HFFc6 (cell line): Measurements from ENCODE around the gene ZDHHC5. TPM values are rescaled to one million over a fixed set of nuclear protein-coding genes. Genes with fewer than 3 reads are reported as not detected.
"Not testable (repeated sequence)": the region's sequence is repeated elsewhere in the genome, so short reads cannot be mapped to it uniquely, and the experiment has no call there.

Source experiments
- DNase-seq: peaks from one replicate; pipeline ENCODE4 v3.0.0-alpha.2; 2018
- H3K27ac Mint-ChIP-seq: 2 replicates; pipeline ENCODE4 v1.8.0; 2020; ENCODE audit warnings: mild to moderate bottlenecking, mixed read lengths
- H3K27me3 Mint-ChIP-seq: 2 replicates; pipeline ENCODE4 v1.8.0; 2021; ENCODE audit warnings: mild to moderate bottlenecking, moderate library complexity, mixed read lengths; ENCODE audit not compliant: insufficient read depth
- H3K36me3 Mint-ChIP-seq: 2 replicates; pipeline ENCODE4 v1.8.0; 2021; ENCODE audit warnings: low read depth, mixed read lengths
- H3K4me1 Mint-ChIP-seq: 2 replicates; pipeline ENCODE4 v1.8.0; 2020; ENCODE audit warnings: low read depth, mixed read lengths
- H3K4me3 Mint-ChIP-seq: 2 replicates; pipeline ENCODE4 v1.8.0; 2020; ENCODE audit warnings: mild to moderate bottlenecking, moderate library complexity, mixed read lengths
- H3K9me3 Mint-ChIP-seq: 2 replicates; pipeline ENCODE4 v1.8.0; 2020; ENCODE audit warnings: mild to moderate bottlenecking, mixed read lengths
- CTCF ChIP-seq: fragments of 200-600 bp; sonication (generic); IDR thresholded peaks from 2 replicates; pipeline ENCODE4 v1.5.0; 2021; ENCODE audit warnings: antibody characterized with exemption, mild to moderate bottlenecking
- total RNA-seq, 6 experiments: library from RNA; stranded (reverse); fragmentation: NEBNext Ultra II Directional; extraction: Animal tissue kit (Norgen Biotek cat#: 25700); gene quantifications; 2 replicates in 1 of 6; 3 replicates in 5 of 6; pipeline ENCODE4 v1.2.3, GENCODE V29; 2021

Gene ZDHHC5
- total RNA-seq, 6 experiments from 2014 or later = 67.5 to 82.1 (median 74.1) TPM

GRCh38 chr11:57698843-57699365 lies 31.0 kb downstream of the ZDHHC5 start:
- Mint-ChIP-seq H3K4me3 (no peak overlapping the region), H3K4me1 (no peaks in the 10 kb centered on the region), H3K27me3 (no peaks in the 10 kb centered on the region; the same call in 1 of the 2 replicates), H3K27ac (no peak overlapping the region), H3K9me3 (no peaks in the 10 kb centered on the region), H3K36me3 (peaks cover 25% of the 10 kb centered on the region)
- TF ChIP-seq CTCF = no peak
- no peak for DNase-seq

GRCh38 chr11:57699813-57700212 lies 31.9 kb downstream of the ZDHHC5 start:
- no peaks in the 10 kb centered on the region; the same call in 1 of the 2 replicates for H3K27me3 Mint-ChIP-seq
- no peaks in the 10 kb centered on the region for H3K9me3 Mint-ChIP-seq
- TF ChIP-seq CTCF = no peak
- no peak overlapping the region for H3K4me3 Mint-ChIP-seq
- H3K27ac Mint-ChIP-seq = no peak overlapping the region
- H3K36me3 Mint-ChIP-seq = peaks cover 32% of the 10 kb centered on the region
- DNase-seq = no peak
- H3K4me1 Mint-ChIP-seq = no peaks in the 10 kb centered on the region

- Mint-ChIP-seq H3K27me3 (no peaks in the 10 kb centered on the region; the same call in 1 of the 2 replicates), H3K4me1 (no peaks in the 10 kb centered on the region), H3K36me3 (peaks cover 35% of the 10 kb centered on the region), H3K4me3 (no peak overlapping the region), H3K27ac (peak overlapping the region; percentile 18; the same call in 1 of the 2 replicates), H3K9me3 (no peaks in the 10 kb centered on the region)
- no peak for DNase-seq
- TF ChIP-seq CTCF = peak; percentile 16; the same call in 1 of the 2 replicates
Measured at GRCh38 chr11:57700425-57700824, 32.5 kb downstream of the ZDHHC5 start.

DNA sequence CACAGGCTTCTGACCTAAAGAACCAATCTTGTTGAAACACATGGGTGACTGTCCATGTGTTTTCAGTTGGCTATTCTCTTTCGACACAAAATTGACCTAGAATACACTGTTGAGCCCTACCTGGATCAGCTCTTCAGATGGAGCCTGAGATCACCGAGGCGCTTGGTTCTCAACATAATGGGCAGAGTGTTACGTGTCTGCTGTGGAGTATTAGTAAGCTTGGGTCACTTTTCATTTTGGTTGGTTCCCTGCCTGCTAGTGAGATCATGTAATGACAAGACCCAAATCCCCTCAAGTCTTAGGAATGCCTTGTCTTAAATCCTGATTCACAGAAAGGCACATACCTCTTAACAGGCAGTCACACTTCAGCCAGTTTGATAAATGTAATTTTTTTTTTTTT lies 35.4 kb downstream of the ZDHHC5 start:
- peaks cover 29% of the 10 kb centered on the region for H3K36me3 Mint-ChIP-seq

GRCh38 chr11:57704932-57705331 lies 37.0 kb downstream of the ZDHHC5 start:
- Mint-ChIP-seq H3K36me3 (peaks cover 26% of the 10 kb centered on the region), H3K4me3 (no peak overlapping the region), H3K4me1 (peaks cover 14% of the 10 kb centered on the region), H3K9me3 (no peaks in the 10 kb centered on the region), H3K27ac (0 out of 2 replicates have a peak overlapping the region, but pooled peaks have one; percentile 12), H3K27me3 (no peaks in the 10 kb centered on the region; the same call in 1 of the 2 replicates)
- no peak for DNase-seq
- TF ChIP-seq CTCF = no peak

More for the DNA sequence above, 35.4 kb downstream of the ZDHHC5 start:
- peak overlapping the region; percentile 29; the same call in 1 of the 2 replicates for H3K27ac Mint-ChIP-seq
- peaks cover 4% of the 10 kb centered on the region for H3K4me1 Mint-ChIP-seq
- H3K9me3 Mint-ChIP-seq = no peaks in the 10 kb centered on the region
- no peaks in the 10 kb centered on the region; the same call in 1 of the 2 replicates for H3K27me3 Mint-ChIP-seq
- DNase-seq = no peak
- H3K4me3 Mint-ChIP-seq = no peak overlapping the region
- no peak for TF ChIP-seq CTCF

- H3K9me3 Mint-ChIP-seq, DNase-seq, H3K4me3 Mint-ChIP-seq, H3K27me3 Mint-ChIP-seq, H3K27ac Mint-ChIP-seq: not testable (repeated sequence)
- peaks cover 19% of the 10 kb centered on the region for H3K4me1 Mint-ChIP-seq
- H3K36me3 Mint-ChIP-seq = peaks cover 25% of the 10 kb centered on the region
Measured at GRCh38 chr11:57705432-57705831, 37.5 kb downstream of the ZDHHC5 start.
